ENCODE results near the gene TELO2. TPM values are rescaled to one million over a fixed set of nuclear protein-coding genes. Genes with fewer than 3 reads are reported as not detected.

Gene TELO2
- total RNA-seq, 1 experiment from 2014 or later, result 65.4 TPM

- Histone ChIP-seq H3K27ac (ENCODE audit: low read length) (no peak overlapping the region), H3K36me3 (ENCODE audit: control insufficient read depth, insufficient read depth, low read length) (peaks cover 2% of the 10 kb centered on the region; the same call in 1 of the 2 replicates), H3K27me3 (ENCODE audit: control insufficient read depth, insufficient read depth, low read length) (no peaks in the 10 kb centered on the region), H3K4me3 (ENCODE audit: low read depth in 2 of 2, low read length in 2 of 2) (no peak overlapping the region), H3K9me3 (ENCODE audit: control insufficient read depth, insufficient read depth, low read depth, low read length) (no peaks in the 10 kb centered on the region), H3K4me1 (ENCODE audit: control insufficient read depth, insufficient read depth, low read length) (peaks cover 12% of the 10 kb centered on the region)
- no peak for ATAC-seq
- in situ Hi-C loops (cut with HindIII; ENCODE audit: low pct_unique_long_range_greater_than_20kb, low sequenced_read_pairs) (no loop called here), intact Hi-C loops (cut with micrococcal nuclease; ENCODE audit: unreplicated experiment) (no loop called here)
- no TSS peak for BruUV-seq (replicated peaks)
- ChIA-PET CTCF (no interaction called here), POLR2A (no interaction called here)
- no peak for TF ChIP-seq CTCF (IDR thresholded peaks at IDR 0.05)
- TF ChIP-seq TCF7L2 (IDR thresholded peaks at IDR 0.05; ENCODE audit: low read depth, low read length), result no peak
- no peak for TF ChIP-seq REST (IDR thresholded peaks at IDR 0.05; ENCODE audit: insufficient read depth in 1 of 2, low read depth in 2 of 2, low read length in 1 of 2)
- no peak for TF ChIP-seq SIN3A (IDR thresholded peaks at IDR 0.05; ENCODE audit: borderline replicate concordance, insufficient read depth, low read depth, low read length)
- DNase-seq (ENCODE audit: low read depth, low spot score), result no peak
Measured at GRCh38 chr16:1495889-1496262, 2.7 kb downstream of the TELO2 start.

- CTCF ChIA-PET, result no interaction called here
- Histone ChIP-seq H3K4me3 (ENCODE audit: low read depth in 2 of 2, low read length in 2 of 2) (no peak overlapping the region), H3K36me3 (ENCODE audit: control insufficient read depth, insufficient read depth, low read length) (peaks cover 2% of the 10 kb centered on the region; the same call in 1 of the 2 replicates), H3K9me3 (ENCODE audit: control insufficient read depth, insufficient read depth, low read depth, low read length) (no peaks in the 10 kb centered on the region), H3K4me1 (ENCODE audit: control insufficient read depth, insufficient read depth, low read length) (peaks cover 12% of the 10 kb centered on the region), H3K27me3 (ENCODE audit: control insufficient read depth, insufficient read depth, low read length) (no peaks in the 10 kb centered on the region), H3K27ac (ENCODE audit: low read length) (no peak overlapping the region)
- POLR2A ChIA-PET, result no interaction called here
- DNase-seq (ENCODE audit: low read depth, low spot score) (no peak), ATAC-seq (no peak)
- in situ Hi-C loops (cut with HindIII; ENCODE audit: low pct_unique_long_range_greater_than_20kb, low sequenced_read_pairs), result no loop called here
- no peak for TF ChIP-seq SIN3A (IDR thresholded peaks at IDR 0.05; ENCODE audit: borderline replicate concordance, insufficient read depth, low read depth, low read length)
- no peak for TF ChIP-seq CTCF (IDR thresholded peaks at IDR 0.05)
- no peak for TF ChIP-seq TCF7L2 (IDR thresholded peaks at IDR 0.05; ENCODE audit: low read depth, low read length)
- no peak for TF ChIP-seq POLR2AphosphoS5 (IDR thresholded peaks at IDR 0.05; ENCODE audit: low read depth, low read length)
- intact Hi-C loops (cut with micrococcal nuclease; ENCODE audit: unreplicated experiment), result no loop called here
- no TSS peak for BruUV-seq (replicated peaks)
Measured at GRCh38 chr16:1496464-1496863, 3.3 kb downstream of the TELO2 start.
